ENCODE data around the gene CCL16.
"Not testable (repeated sequence)": the region's sequence is repeated elsewhere in the genome, so short reads cannot be mapped to it uniquely, and the experiment has no call there.

CCL16 gene

GRCh38 chr17:35981246-35981645 is at the start of gene CCL16:
Gene CCL16 (minus strand): TSS chr17:35981497. CDS start chr17:35981420, 77 bp downstream.
- DNase-seq: no peak

GRCh38 chr17:36030956-36031355 is 49.7 kb upstream of the CCL16 start:
- DNase-seq: no peak

- no peak for DNase-seq
These were observed 46.5 kb upstream of the CCL16 start for GRCh38 chr17:36027761-36028160.

GRCh38 chr17:36024106-36024869 is 43.0 kb upstream of the CCL16 start:
- DNase-seq: no peak

- DNase-seq: no peak
These were observed 38.1 kb upstream of the CCL16 start for GRCh38 chr17:36019423-36019822.

- no peak for DNase-seq
These were observed 36.5 kb upstream of the CCL16 start, which contains the start of gene CCL23 for GRCh38 chr17:36017799-36018198. Gene CCL23 (minus strand): TSS chr17:36017972. CDS start chr17:36017897, 75 bp downstream.

- no peak for DNase-seq
These were observed 35.3 kb upstream of the CCL16 start for GRCh38 chr17:36016555-36016954.

GRCh38 chr17:36015895-36016294 is 34.6 kb upstream of the CCL16 start:
- not testable (repeated sequence) for DNase-seq

GRCh38 chr17:36014946-36015345 is 33.6 kb upstream of the CCL16 start:
- no peak for DNase-seq

GRCh38 chr17:36011201-36011600 is 29.9 kb upstream of the CCL16 start:
- no peak for DNase-seq

- DNase-seq: no peak
These were observed 27.8 kb upstream of the CCL16 start for GRCh38 chr17:36008998-36009665.

GRCh38 chr17:36004594-36005108 is 23.4 kb upstream of the CCL16 start:
- no peak for DNase-seq

- no peak for DNase-seq
These were observed 21.3 kb upstream of the CCL16 start for GRCh38 chr17:36002631-36003030.

- DNase-seq: no peak
These were observed 20.7 kb upstream of the CCL16 start for GRCh38 chr17:36001862-36002603.

- no peak for DNase-seq
These were observed 19.9 kb upstream of the CCL16 start, which contains the start of gene CCL15 for GRCh38 chr17:36001110-36001771. Gene CCL15 (minus strand): TSS chr17:36001553. CDS start chr17:36001492, 61 bp downstream.

GRCh38 chr17:36000732-36001109 is 19.4 kb upstream of the CCL16 start:
- no peak for DNase-seq

GRCh38 chr17:35998756-35999155 is 17.5 kb upstream of the CCL16 start:
- no peak for DNase-seq

GRCh38 chr17:35998018-35998545 is 16.8 kb upstream of the CCL16 start:
- DNase-seq: no peak

GRCh38 chr17:35995346-35995745 is 14.0 kb upstream of the CCL16 start:
- not testable (repeated sequence) for DNase-seq

GRCh38 chr17:35991075-35991474 is 9.8 kb upstream of the CCL16 start:
- DNase-seq: no peak

- DNase-seq: no peak
These were observed 6.9 kb upstream of the CCL16 start for GRCh38 chr17:35988164-35988563.

GRCh38 chr17:35986643-35987042 is 5.3 kb upstream of the CCL16 start, which contains the start of gene CCL14:
Gene CCL14 (minus strand): TSS chr17:35986729. CDS start chr17:35986649, 80 bp downstream.
- DNase-seq: no peak
